H4 (cell line): Measurements from ENCODE around the gene LMBRD1. TPM values are rescaled to one million over a fixed set of nuclear protein-coding genes. Genes with fewer than 3 reads are reported as not detected.
A peak's percentile ranks its signal among the peaks of the same experiment; 100 is the strongest.
"Not testable (repeated sequence)": the region's sequence is repeated elsewhere in the genome, so short reads cannot be mapped to it uniquely, and the experiment has no call there.

Experiments used
- DNase-seq: peaks from one replicate; pipeline ENCODE4 v3.0.0-alpha.2; 2015; ENCODE audit warnings: low spot score
- total RNA-seq: library from RNA; depleted of rRNA; stranded (reverse); fragments of >200 nt; shearing (Covaris generic); gene quantifications from 2 replicates; pipeline ENCODE4 v1.2.3, GENCODE V29; 2014; rRNA removed

The LMBRD1 gene
- total RNA-seq: 34.6 and 42.9 TPM in 2 replicates

- DNase-seq: peak; percentile 95
These were observed at the start of gene LMBRD1 for GRCh38 chr6:69796642-69797390. LMBRD1 (minus strand) TSS chr6:69797010; CDS start chr6:69796881, 129 bp downstream.

- DNase-seq: no peak
These were observed 49.5 kb upstream of the LMBRD1 start for GRCh38 chr6:69846312-69846711.

GRCh38 chr6:69843189-69843588 lies 46.4 kb upstream of the LMBRD1 start:
- no peak for DNase-seq

- DNase-seq: no peak
These were observed 45.1 kb upstream of the LMBRD1 start for GRCh38 chr6:69841862-69842261.

GRCh38 chr6:69835414-69836179 lies 38.8 kb upstream of the LMBRD1 start:
- peak; percentile 67 for DNase-seq

GRCh38 chr6:69832558-69832957 lies 35.7 kb upstream of the LMBRD1 start:
- no peak for DNase-seq

GRCh38 chr6:69827276-69827893 lies 30.6 kb upstream of the LMBRD1 start:
- peak; percentile 16 for DNase-seq

- DNase-seq: peak; percentile 15
These were observed 29.1 kb upstream of the LMBRD1 start for GRCh38 chr6:69825904-69826303.

GRCh38 chr6:69824355-69824754 lies 27.5 kb upstream of the LMBRD1 start:
- not testable (repeated sequence) for DNase-seq

- no peak for DNase-seq
These were observed 23.6 kb upstream of the LMBRD1 start for GRCh38 chr6:69820438-69820837.

GRCh38 chr6:69820018-69820417 lies 23.2 kb upstream of the LMBRD1 start:
- DNase-seq: no peak

- DNase-seq: no peak
These were observed 22.3 kb upstream of the LMBRD1 start for GRCh38 chr6:69819138-69819537.

- DNase-seq: no peak
These were observed 21.6 kb upstream of the LMBRD1 start for GRCh38 chr6:69818223-69818930.

- no peak for DNase-seq
These were observed 20.5 kb upstream of the LMBRD1 start for GRCh38 chr6:69817358-69817757.

- DNase-seq: no peak
These were observed 19.8 kb upstream of the LMBRD1 start for GRCh38 chr6:69816569-69816968.

- DNase-seq: no peak
These were observed 19.2 kb upstream of the LMBRD1 start for GRCh38 chr6:69816026-69816425.

GRCh38 chr6:69813508-69813907 lies 16.7 kb upstream of the LMBRD1 start:
- no peak for DNase-seq

- DNase-seq: no peak
These were observed 16.1 kb upstream of the LMBRD1 start for GRCh38 chr6:69812746-69813427.

GRCh38 chr6:69802995-69803394 lies 6.2 kb upstream of the LMBRD1 start:
- no peak for DNase-seq

- DNase-seq: no peak
These were observed 4.9 kb upstream of the LMBRD1 start for GRCh38 chr6:69801711-69802110.

GRCh38 chr6:69801225-69801624 lies 4.4 kb upstream of the LMBRD1 start:
- DNase-seq: no peak
